HG03280 (cell line): Measurements from ENCODE around the gene AZU1.
"Not testable (repeated sequence)": the region's sequence is repeated elsewhere in the genome, so short reads cannot be mapped to it uniquely, and the experiment has no call there.

Experiments
- ATAC-seq: cut with Tn5 transposase; IDR thresholded peaks from one replicate; pipeline ENCODE4 v1.9.1; 2021; ENCODE audit warnings: mild to moderate bottlenecking, moderate library complexity; ENCODE audit not compliant: unreplicated experiment

Gene AZU1

DNA sequence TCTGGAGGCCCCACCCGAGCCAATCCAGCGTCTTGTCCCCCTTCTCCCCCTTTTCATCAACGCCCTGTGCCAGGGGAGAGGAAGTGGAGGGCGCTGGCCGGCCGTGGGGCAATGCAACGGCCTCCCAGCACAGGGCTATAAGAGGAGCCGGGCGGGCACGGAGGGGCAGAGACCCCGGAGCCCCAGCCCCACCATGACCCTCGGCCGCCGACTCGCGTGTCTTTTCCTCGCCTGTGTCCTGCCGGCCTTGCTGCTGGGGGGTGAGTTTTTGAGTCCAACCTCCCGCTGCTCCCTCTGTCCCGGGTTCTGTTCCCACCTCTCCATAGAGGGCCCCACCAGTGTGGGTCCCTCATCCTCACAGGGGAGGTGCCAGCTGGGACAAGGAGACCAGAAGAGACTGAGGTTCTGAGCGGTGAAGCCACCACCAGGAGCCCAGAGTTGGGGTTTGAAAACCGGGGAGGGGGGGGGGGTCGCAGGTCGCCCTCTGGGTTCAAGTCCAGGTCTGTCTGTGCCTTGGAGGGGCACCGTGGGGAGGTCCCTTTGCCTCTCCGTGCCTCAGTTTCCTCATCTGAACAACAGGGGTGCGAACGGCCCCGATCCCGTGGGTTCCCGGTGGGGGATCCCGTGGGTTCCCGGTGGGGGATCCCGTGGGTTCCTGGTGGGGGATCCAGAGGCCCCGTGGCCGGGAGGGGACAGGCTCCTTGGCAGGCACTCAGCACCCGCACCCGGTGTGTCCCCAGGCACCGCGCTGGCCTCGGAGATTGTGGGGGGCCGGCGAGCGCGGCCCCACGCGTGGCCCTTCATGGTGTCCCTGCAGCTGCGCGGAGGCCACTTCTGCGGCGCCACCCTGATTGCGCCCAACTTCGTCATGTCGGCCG lies 24.7 kb downstream of the AZU1 start, which contains the start of gene ELANE:
Gene ELANE, plus strand, starts transcription at position 168 of the 878 bp plus-strand sequence. Its CDS starts 26 bp downstream, at position 194.
- ATAC-seq = no peak

DNA sequence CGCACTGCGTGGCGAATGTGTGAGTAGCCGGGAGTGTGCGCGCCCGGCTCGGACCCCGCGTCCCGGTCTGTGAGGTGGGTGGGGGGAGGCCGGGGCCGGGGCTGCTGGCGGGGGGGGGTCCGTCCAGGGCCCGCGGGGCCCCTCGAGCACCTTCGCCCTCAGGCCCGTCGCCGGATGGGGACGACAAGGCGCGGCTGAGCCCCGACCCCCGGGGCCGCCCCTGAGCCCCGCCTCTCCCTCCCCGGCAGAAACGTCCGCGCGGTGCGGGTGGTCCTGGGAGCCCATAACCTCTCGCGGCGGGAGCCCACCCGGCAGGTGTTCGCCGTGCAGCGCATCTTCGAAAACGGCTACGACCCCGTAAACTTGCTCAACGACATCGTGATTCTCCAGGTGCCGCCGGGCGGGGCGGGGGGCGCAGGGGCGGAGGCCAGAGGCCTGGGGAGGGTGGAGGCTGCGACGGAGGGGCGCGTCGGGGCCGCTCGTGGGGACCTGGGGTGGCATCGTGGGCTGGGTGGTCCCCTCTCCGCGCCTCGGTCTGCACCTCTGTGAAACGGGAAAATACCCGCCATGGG lies 25.5 kb downstream of the AZU1 start:
- no peak for ATAC-seq

DNA sequence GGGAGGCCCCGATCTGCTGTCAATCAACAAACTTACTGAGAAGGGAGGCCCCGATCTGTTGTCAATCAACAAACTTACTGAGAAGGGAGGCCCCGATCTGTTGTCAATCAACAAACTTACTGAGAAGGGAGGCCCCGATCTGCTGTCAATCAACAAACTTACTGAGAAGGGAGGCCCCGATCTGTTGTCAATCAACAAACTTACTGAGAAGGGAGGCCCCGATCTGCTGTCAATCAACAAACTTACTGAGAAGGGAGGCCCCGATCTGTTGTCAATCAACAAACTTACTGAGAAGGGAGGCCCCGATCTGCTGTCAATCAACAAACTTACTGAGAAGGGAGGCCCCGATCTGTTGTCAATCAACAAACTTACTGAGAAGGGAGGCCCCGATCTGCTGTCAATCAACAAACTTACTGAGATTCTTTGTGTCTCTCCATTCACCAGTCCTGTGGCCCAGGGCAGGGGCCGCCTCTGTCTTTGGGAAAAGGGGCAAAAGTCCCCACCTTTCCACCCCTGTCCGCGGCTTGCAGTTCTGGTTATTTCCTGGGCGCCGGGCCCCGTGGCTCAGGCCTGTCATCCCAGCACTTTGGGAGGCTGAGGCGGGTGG lies 26.1 kb downstream of the AZU1 start:
- ATAC-seq = not testable (repeated sequence)

DNA sequence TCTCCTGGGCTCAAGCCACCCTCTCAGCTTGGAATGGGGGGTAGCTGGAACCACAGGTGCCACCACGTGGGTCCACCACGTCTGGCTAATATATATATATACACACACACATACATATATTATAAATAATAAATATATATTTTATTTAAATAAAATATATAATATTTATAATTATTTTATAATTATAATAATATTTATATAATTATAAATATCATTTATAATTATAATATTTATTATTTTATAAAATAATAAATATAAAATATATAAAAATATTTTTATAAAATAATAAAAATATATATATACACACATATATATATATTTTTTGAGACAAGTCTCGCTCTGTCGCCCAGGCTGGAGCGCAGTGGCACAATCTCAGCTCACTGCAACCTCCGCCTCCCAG lies 26.9 kb downstream of the AZU1 start:
- no peak for ATAC-seq

DNA sequence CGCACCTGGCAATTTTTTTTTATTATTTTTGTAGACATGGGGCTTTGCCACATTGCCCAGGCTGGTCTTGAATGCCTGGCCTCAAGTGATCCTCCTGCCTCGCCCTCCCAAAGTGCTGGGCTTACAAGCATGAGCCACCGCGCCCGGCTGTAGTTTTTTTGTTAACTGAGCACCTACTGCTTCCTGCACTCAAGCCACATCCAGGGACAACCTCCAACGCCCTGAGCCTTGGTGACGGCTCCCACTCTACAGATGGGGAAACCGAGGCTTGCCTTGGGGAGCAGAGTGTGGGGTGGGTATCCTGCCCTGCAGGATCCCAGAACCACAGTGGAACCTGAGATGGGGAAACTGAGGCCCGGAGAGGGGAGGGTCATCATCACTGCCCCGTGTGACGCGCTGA lies 27.5 kb downstream of the AZU1 start:
- no peak for ATAC-seq

DNA sequence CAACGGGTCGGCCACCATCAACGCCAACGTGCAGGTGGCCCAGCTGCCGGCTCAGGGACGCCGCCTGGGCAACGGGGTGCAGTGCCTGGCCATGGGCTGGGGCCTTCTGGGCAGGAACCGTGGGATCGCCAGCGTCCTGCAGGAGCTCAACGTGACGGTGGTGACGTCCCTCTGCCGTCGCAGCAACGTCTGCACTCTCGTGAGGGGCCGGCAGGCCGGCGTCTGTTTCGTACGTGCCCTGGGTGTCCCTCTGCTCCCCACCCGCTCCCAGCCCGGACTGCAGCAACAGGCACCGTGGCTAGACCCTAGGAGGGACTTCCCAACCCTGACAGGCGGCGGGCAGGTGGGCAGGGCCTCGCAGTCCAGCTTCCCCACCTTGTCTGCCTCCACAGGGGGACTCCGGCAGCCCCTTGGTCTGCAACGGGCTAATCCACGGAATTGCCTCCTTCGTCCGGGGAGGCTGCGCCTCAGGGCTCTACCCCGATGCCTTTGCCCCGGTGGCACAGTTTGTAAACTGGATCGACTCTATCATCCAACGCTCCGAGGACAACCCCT lies 28.0 kb downstream of the AZU1 start:
- no peak for ATAC-seq

DNA sequence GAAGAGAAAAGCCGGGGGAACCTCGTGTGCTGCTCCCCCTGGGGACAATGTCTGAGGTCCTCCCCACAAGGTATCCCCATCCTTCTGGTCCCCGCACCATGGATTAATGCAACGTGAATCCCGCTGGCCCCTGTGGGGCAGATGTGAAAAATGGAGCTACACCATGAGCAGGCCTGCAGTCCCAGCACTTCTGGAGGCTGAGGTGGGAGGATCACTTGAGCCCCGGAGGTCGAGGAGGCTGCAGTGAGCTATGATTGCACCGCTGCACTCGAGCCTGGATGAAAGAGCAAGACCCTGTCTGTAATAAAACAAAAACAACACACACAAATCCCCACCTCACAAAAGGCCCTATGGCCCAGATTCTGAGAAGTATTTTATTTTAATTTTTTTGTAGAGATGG lies 30.6 kb downstream of the AZU1 start:
- no peak for ATAC-seq

DNA sequence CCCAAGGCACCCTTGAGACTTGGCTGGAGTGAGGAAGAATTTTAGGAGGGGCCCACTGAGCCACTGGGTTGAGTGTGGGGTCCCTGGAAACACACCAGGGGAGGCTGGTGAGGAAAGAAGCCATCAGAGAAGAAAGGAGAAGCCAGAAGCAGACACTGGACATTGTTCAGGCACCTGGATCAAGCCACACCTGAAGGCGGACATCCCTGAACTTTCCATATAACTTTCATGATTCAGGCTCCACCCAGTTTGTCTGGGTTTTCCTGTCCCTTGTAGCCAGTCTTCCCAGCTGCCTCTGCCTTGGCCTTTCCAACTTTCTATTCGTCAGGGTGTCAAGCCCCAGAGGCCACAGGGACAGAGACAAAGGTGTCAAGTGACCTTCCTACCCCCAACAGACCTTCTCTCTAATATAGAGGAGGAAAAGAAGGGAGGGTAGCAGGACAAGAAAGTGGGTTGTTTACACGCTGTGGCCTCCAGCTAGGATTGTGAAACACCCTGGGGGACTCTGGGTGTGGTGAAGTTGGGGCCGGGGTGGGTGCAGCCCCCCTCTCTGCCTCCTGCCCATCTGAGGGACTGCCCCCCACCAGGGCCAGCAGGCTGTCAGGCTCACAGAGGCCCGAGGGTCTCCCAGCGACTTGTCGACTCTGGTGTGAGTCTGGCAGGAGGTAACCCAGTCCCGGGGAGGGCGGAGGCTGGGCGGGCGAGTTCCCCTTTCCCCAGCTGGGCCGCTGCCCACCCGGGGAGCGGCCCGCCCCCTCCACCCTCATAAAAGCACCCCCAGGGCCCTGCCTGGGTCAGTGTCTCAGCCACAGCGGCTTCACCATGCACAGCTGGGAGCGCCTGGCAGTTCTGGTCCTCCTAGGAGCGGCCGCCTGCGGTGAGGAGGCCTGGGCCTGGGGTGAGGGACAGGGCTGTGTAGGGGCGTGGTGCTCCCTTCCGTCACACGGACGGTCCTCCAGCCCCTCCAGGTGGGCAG lies 31.5 kb downstream of the AZU1 start, which contains the start of gene CFD:
Gene CFD, plus strand, starts transcription at position 797 of the 976 bp plus-strand sequence. Its CDS starts 26 bp downstream, at position 823.
- ATAC-seq = no peak

DNA sequence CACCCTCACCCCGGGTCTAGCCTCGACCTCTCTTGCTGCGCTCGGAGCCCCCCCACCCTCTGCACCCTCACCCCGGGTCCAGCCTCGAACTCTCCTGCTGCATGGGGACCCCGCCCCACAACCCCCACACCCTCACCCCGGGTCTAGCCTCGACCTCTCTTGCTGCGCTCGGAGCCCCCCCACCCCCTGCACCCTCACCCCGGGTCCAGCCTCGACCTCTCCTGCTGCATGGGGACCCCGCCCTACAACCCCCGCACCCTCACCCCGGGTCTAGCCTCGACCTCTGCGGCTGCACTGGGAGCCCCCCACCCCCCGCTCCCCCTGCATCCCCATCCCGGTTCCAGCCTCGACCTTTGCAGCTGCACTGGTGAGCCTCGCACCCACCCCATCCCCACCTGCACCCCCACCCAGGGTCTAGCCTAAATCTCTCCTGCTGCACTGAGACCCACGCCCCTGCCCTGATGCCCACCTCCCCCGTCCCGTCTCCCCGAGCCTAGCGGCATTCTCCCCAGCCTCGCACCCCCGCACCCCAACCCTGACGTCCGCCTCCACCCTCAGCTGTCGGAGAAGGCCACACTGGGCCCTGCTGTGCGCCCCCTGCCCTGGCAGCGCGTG lies 33.6 kb downstream of the AZU1 start:
- ATAC-seq = no peak

DNA sequence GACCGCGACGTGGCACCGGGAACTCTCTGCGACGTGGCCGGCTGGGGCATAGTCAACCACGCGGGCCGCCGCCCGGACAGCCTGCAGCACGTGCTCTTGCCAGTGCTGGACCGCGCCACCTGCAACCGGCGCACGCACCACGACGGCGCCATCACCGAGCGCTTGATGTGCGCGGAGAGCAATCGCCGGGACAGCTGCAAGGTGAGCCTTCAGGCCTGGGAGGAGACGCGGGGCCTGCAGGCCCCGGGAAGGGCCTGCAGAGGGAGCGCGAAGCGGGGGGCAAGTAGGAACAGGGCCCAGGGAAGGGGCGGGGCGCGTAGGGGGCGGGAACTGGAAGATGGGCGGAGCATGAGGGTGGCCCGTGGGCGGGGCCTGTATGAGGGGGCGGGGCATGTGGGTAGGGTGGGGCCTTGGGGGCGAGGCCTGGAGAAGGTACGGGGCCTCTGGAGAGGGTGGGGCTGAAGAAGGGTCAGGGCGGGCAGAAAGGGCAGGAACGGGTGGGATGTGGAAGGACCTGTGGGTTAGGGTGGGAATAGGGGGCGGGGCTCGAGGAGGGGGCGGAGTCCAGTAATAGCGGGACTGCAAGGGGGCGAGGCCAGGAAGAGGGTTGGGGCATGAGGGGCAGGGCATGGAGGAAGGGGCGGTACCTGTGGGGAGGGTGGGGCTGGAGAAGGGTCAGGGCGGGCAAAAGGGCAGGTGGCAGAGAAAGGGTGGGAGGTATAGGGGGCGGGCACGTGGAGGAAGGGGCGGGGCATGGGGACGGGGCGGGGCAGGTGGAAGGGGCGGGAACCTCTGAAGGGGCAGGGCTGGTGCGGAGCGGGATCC lies 34.3 kb downstream of the AZU1 start:
- ATAC-seq = no peak

DNA sequence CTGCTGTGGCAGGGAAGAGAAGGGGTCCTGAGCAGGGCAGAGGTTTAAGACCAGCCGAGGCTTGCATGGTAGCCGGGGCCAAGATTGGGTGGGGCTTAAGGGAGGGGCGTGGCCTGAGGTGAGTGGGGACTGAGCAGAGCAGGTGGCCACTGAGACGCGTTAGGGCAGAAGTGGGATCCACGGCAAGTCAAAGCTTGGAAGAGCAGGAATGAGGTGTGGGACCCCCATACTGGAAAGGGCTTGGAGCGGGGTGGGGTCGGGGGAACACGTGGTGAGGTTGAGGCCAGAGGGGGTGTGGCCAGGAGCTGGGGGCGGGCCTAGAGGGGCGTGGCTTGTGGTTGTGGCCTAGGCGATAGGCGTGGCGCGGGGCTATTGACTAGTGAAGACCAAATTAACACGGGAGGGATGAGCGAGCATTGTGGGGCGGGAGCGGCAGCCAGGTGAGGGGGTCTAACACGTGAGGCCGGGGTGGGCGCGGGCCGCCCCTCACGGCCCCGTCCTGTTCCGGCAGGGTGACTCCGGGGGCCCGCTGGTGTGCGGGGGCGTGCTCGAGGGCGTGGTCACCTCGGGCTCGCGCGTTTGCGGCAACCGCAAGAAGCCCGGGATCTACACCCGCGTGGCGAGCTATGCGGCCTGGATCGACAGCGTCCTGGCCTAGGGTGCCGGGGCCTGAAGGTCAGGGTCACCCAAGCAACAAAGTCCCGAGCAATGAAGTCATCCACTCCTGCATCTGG lies 35.1 kb downstream of the AZU1 start:
- ATAC-seq = no peak

DNA sequence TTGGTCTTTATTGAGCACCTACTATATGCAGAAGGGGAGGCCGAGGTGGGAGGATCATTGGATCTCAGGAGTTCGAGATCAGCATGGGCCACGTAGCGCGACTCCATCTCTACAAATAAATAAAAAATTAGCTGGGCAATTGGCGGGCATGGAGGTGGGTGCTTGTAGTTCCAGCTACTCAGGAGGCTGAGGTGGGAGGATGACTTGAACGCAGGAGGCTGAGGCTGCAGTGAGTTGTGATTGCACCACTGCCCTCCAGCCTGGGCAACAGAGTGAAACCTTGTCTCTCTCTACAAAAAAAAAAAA lies 35.6 kb downstream of the AZU1 start:
- ATAC-seq = no peak

DNA sequence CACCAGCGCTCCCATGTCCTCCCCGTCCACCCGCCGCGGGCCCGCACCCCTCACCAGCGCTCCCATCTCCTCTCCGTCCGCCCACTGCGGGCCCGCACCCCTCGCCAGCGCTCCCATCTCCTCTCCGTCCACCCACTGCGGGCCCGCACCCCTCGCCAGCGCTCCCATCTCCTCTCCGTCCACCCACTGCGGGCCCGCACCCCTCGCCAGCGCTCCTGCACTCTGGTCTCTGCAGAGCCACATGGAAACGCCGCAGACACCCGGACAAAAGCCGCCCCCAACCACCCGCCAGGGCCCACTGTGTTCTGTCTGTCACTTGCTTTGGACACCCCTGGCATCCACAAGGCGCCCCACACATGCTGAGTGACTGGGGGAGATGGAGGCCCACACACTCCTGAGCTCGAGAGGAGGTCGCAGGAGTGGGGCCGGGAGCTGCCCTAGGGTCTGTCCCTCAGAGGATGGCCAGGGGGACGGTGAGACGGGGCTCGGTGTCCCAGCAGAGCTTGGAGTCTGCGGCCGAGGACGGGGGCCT lies 39.2 kb downstream of the AZU1 start:
- ATAC-seq = no peak

DNA sequence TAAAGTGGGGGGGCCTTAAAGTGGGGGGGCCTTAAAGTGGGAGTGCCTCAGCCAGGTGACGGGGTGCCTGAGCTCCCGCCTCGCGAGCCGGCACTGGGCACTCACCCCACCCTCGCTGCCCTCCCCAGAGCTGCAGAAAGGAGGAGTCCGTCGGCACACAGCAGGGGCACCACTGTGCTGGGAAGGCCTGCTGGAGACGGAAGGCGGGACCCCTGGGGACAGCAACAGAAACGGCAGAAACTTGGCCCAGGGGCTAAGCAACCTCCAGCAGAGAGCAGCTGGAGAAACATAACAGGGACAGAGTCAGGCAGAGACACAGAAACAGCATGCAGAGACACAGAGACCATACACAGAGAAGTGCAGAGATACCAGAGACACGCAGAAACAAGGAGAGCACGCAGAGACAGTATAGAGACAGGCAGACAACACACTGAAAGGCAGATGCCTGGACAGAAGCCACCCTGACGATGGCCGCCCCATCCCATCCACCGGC lies 39.7 kb downstream of the AZU1 start:
- no peak for ATAC-seq

DNA sequence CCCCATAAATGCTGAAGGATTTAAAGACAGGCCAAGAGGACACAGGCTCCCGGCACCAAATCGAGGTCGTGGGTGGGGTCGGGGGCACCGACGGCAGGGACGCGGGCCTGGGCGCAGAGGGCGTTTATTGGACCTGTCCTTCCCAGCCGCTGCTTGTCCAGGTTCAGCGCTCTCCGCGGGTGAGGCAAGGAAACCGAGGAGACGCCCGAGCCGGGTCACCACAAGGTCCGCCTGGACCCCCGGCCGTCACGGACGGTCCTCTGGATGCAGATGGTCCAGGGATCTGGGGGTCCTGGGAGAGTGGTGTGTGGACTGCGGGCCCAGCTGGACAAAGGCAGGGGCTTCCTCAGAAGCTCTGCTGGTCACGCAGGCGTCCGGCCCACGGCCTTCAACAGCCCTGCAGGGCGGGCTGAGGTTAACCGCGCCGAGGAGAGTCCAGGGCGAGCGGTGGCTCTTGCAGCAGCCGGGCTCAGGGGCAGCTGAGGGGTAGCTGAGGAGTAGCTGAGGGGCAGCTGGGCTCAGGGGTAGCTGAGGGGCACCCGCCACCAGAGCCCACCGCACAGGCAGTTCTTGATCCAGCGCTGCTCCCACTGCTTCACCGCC lies 40.3 kb downstream of the AZU1 start:
- ATAC-seq = no peak

DNA sequence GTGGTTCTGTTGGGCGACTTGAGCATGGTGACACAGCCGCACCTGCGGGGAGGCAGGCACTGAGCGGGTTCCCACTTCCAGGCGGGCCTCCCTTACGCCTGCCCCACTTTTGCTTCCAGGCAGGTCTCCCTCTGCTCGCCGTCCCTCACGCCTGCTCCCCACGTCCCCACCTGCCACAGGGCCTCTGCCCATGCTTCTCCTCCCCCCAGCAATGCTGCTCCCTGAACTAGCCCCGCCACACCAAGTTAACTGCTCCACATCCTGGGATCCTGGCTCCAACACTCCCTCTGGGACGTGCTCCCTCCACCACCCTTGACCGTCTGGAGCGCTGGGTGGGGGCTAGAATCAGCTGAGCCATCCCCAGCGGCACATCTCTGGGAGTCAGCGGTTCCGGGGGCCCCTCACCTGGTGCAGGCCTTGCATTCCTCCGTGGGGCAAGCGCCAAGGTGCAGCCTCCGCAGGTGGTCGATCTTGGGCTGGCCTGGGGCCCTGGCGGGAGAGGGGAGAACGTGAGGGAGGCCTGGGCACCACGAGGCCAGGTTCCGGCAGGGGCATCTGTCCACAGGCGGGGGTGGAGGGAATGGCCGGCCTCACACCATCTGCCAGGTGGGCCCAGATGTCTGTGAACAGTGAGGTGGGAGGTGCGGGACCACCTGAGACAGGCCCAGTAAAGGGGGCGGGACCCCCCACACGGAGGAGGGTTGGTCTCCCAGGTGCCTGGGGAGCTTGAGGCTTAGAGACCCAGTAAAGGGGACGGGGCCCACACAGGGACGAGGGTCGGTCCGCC lies 41.0 kb downstream of the AZU1 start:
- ATAC-seq = no peak
